H9 (cell line): ENCODE results near the gene RRP15. TPM values are rescaled to one million over a fixed set of nuclear protein-coding genes. Genes with fewer than 3 reads are reported as not detected.

ENCODE experiments used
- DNase-seq: peaks from one replicate; pipeline ENCODE4 v3.0.0-alpha.2; 2017
- H2AFZ ChIP-seq: one replicate; pipeline ENCODE4 v1.6.1; 2013; ENCODE audit warnings: mild to moderate bottlenecking, low read length, control low read depth, moderate library complexity
- H2AK5ac ChIP-seq: 2 replicates; pipeline ENCODE4 v1.6.1; 2013; ENCODE audit warnings: low read length, control low read depth, mixed read lengths; ENCODE audit not compliant: insufficient read length
- H2BK120ac ChIP-seq: one replicate; pipeline ENCODE4 v1.6.1; 2013; ENCODE audit warnings: low read depth, mild to moderate bottlenecking, low read length, control low read depth, inconsistent platforms; ENCODE audit not compliant: poor library complexity, severe bottlenecking
- H2BK12ac ChIP-seq: 2 replicates; pipeline ENCODE4 v1.6.1; 2013; ENCODE audit warnings: low read length, control low read depth, mixed read lengths, low read depth; ENCODE audit not compliant: insufficient read length
- H2BK15ac ChIP-seq: 2 replicates; pipeline ENCODE4 v1.6.1; 2013; ENCODE audit warnings: low read depth, low read length, control low read depth
- H2BK20ac ChIP-seq: one replicate; pipeline ENCODE4 v1.6.1; 2013; ENCODE audit warnings: low read depth, mild to moderate bottlenecking, low read length, control low read depth, inconsistent platforms; ENCODE audit not compliant: poor library complexity, severe bottlenecking
- H2BK5ac ChIP-seq: 2 replicates; pipeline ENCODE4 v1.6.1; 2013; ENCODE audit warnings: low read length, control low read depth, mixed read lengths; ENCODE audit not compliant: insufficient read length
- H3K14ac ChIP-seq: 2 replicates; pipeline ENCODE4 v1.6.1; 2013; ENCODE audit warnings: low read length, control low read depth; ENCODE audit not compliant: insufficient read depth
- H3K18ac ChIP-seq: 2 replicates; pipeline ENCODE4 v1.6.1; 2013; ENCODE audit warnings: low read depth, mild to moderate bottlenecking, mixed read lengths, low read length, control low read depth; ENCODE audit not compliant: insufficient read length
- H3K23ac ChIP-seq: 2 replicates; pipeline ENCODE4 v1.6.1; 2013; ENCODE audit warnings: low read length, control low read depth, mixed read lengths, low read depth; ENCODE audit not compliant: insufficient read length
- H3K23me2 ChIP-seq: 2 replicates; pipeline ENCODE4 v1.6.1; 2013; ENCODE audit warnings: low read depth, mild to moderate bottlenecking, mixed read lengths, low read length, control low read depth; ENCODE audit not compliant: insufficient read length, poor library complexity, severe bottlenecking
- H3K27ac ChIP-seq: 2 replicates; pipeline ENCODE4 v1.5.1; 2013; ENCODE audit warnings: low read length, control low read depth, mixed read lengths, low read depth; ENCODE audit not compliant: insufficient read length
- H3K27me3 ChIP-seq: 2 replicates; pipeline ENCODE4 v1.6.1; 2013; ENCODE audit warnings: low read length, control low read depth, inconsistent platforms; ENCODE audit not compliant: insufficient read depth
- H3K4ac ChIP-seq: 2 replicates; pipeline ENCODE4 v1.6.1; 2013; ENCODE audit warnings: low read depth, mild to moderate bottlenecking, control low read depth, inconsistent platforms, low read length, moderate library complexity
- H3K4me1 ChIP-seq: 2 replicates; pipeline ENCODE4 v1.6.1; 2013; ENCODE audit warnings: low read length, control low read depth, inconsistent platforms; ENCODE audit not compliant: insufficient read depth
- H3K4me2 ChIP-seq: 2 replicates; pipeline ENCODE4 v1.6.1; 2013; ENCODE audit warnings: low read length, control low read depth, mixed read lengths; ENCODE audit not compliant: insufficient read length, insufficient read depth
- H3K56ac ChIP-seq: 2 replicates; pipeline ENCODE4 v1.6.1; 2013; ENCODE audit warnings: low read depth, mild to moderate bottlenecking, mixed read lengths, low read length, control low read depth; ENCODE audit not compliant: insufficient read length
- H3K79me1 ChIP-seq: 2 replicates; pipeline ENCODE4 v1.6.1; 2013; ENCODE audit warnings: low read depth, mild to moderate bottlenecking, moderate library complexity, low read length, control low read depth, inconsistent platforms; ENCODE audit not compliant: insufficient read depth, poor library complexity, severe bottlenecking
- H3K79me2 ChIP-seq: 2 replicates; pipeline ENCODE4 v1.6.1; 2013; ENCODE audit warnings: low read length, control low read depth, inconsistent platforms; ENCODE audit not compliant: insufficient read depth
- H3K9ac ChIP-seq: 2 replicates; pipeline ENCODE4 v1.6.1; 2013; ENCODE audit warnings: low read length, control low read depth, mixed read lengths; ENCODE audit not compliant: insufficient read length; ENCODE audit errors: extremely low read depth
- H3K9me3 ChIP-seq: one replicate; pipeline ENCODE4 v1.6.1; 2013; ENCODE audit warnings: low read depth, low read length, inconsistent platforms; ENCODE audit not compliant: control insufficient read depth
- H3T11ph ChIP-seq: one replicate; pipeline ENCODE4 v1.6.1; 2013; ENCODE audit warnings: mild to moderate bottlenecking, low read length, control low read depth, inconsistent platforms
- H4K20me1 ChIP-seq: one replicate; pipeline ENCODE4 v1.6.1; 2013; ENCODE audit not compliant: control insufficient read depth, insufficient read length, insufficient read depth
- H4K5ac ChIP-seq: 2 replicates; pipeline ENCODE4 v1.6.1; 2013; ENCODE audit warnings: low read depth, mild to moderate bottlenecking, mixed read lengths, low read length, control low read depth; ENCODE audit not compliant: insufficient read length
- H4K8ac ChIP-seq: replicated peaks from 2 replicates; pipeline ENCODE4 v1.6.1; 2013; ENCODE audit warnings: low read length, control low read depth, mixed read lengths, low read depth; ENCODE audit not compliant: insufficient read length
- H4K91ac ChIP-seq: 2 replicates; pipeline ENCODE4 v1.6.1; 2013; ENCODE audit warnings: low read depth, mild to moderate bottlenecking, moderate library complexity, mixed read lengths, low read length, control low read depth; ENCODE audit not compliant: insufficient read length
- H3K27ac Mint-ChIP-seq, 3 experiments: 2 replicates in 2 of 3; 3 replicates in 1 of 3; pipeline ENCODE4 v1.8.0; 2020 to 2021; ENCODE audit warnings: mixed read lengths in 3 of 3, mild to moderate bottlenecking in 1 of 3, moderate library complexity in 1 of 3
- H3K27me3 Mint-ChIP-seq: 2 replicates; pipeline ENCODE4 v1.8.0; 2021; ENCODE audit warnings: low read depth, mild to moderate bottlenecking, moderate library complexity, mixed read lengths
- H3K36me3 Mint-ChIP-seq, 3 experiments: 2 replicates in 2 of 3; 3 replicates in 1 of 3; pipeline ENCODE4 v1.8.0; 2020 to 2021; ENCODE audit warnings: low read depth in 3 of 3, mixed read lengths in 3 of 3; ENCODE audit not compliant: insufficient read depth in 1 of 3
- H3K4me1 Mint-ChIP-seq, 2 experiments: 2 replicates each; pipeline ENCODE4 v1.8.0; 2020; ENCODE audit warnings: mixed read lengths in 2 of 2
- H3K4me3 Mint-ChIP-seq, 2 experiments: 2 replicates in 1 of 2; 3 replicates in 1 of 2; pipeline ENCODE4 v1.8.0; 2020 to 2021; ENCODE audit warnings: mild to moderate bottlenecking in 2 of 2, mixed read lengths in 2 of 2, moderate library complexity in 1 of 2
- H3K9me3 Mint-ChIP-seq, 2 experiments: 2 replicates in 1 of 2; 3 replicates in 1 of 2; pipeline ENCODE4 v1.8.0; 2020; ENCODE audit warnings: mild to moderate bottlenecking in 2 of 2, mixed read lengths in 2 of 2, moderate library complexity in 1 of 2
- CTCF ChIP-seq: fragments of 200-600 bp; sonication (generic); conservative IDR thresholded peaks from 3 replicates; pipeline ENCODE4 v1.8.0; 2021; ENCODE audit warnings: antibody characterized with exemption, mild to moderate bottlenecking
- WGBS: extraction: QIAGEN DNeasy Blood & Tissue Kit; methylation state at CpG from one replicate; pipeline ENCODE4 v1.1.7; 2013; ENCODE audit warnings: missing lambda C conversion rate, low lambda C conversion rate, mixed read lengths; ENCODE audit not compliant: insufficient read length; ENCODE audit errors: extremely low coverage; 5-methylcytosine and 5-hydroxymethylcytosine counted together
- total RNA-seq: library from RNA; stranded (reverse); gene quantifications from 2 replicates; pipeline ENCODE4 v1.2.1, GENCODE V29; 2021

The RRP15 gene
- total RNA-seq, 1 experiment from 2014 or later: 48.7 TPM

- no peak overlapping the region for H3T11ph ChIP-seq
- H4K5ac ChIP-seq: no peak overlapping the region
- H2AK5ac ChIP-seq: no peak overlapping the region
- no peak overlapping the region for H4K8ac ChIP-seq
- DNase-seq: no peak
- no peak overlapping the region for H3K56ac ChIP-seq
- H3K4me2 ChIP-seq: no peak overlapping the region
- no peak overlapping the region for H3K23ac ChIP-seq
- no peak overlapping the region for H3K4me3 Mint-ChIP-seq
- no peak overlapping the region for H2BK20ac ChIP-seq
- no peak overlapping the region for H3K4ac ChIP-seq
- H3K4me1 ChIP-seq: no peaks in the 10 kb centered on the region
- no peaks in the 10 kb centered on the region; the same call in 1 of the 2 replicates for H3K27me3 Mint-ChIP-seq
- no peak overlapping the region for H3K27ac Mint-ChIP-seq
- H2BK120ac ChIP-seq: no peak overlapping the region
- H3K9me3 Mint-ChIP-seq: no peaks in the 10 kb centered on the region
- H2BK5ac ChIP-seq: no peak overlapping the region
- no peak overlapping the region for H2BK12ac ChIP-seq
- TF ChIP-seq CTCF: no peak
- H3K9ac ChIP-seq: no peak overlapping the region
- no peaks in the 10 kb centered on the region for H4K20me1 ChIP-seq
- no CpG with 5 or more reads among the region's 3 CpGs for WGBS
- no peaks in the 10 kb centered on the region for H3K9me3 ChIP-seq
- no peaks in the 10 kb centered on the region for H3K79me2 ChIP-seq
- H3K79me1 ChIP-seq: no peaks in the 10 kb centered on the region
- no peaks in the 10 kb centered on the region; the same call in 1 of the 2 replicates for H3K27me3 ChIP-seq
- H2AFZ ChIP-seq: no peak overlapping the region
- H3K36me3 Mint-ChIP-seq: peaks cover 0 to 1% (median 0%) of the 10 kb centered on the region in 3 experiments; a peak in 1 of 7 replicates
- H3K14ac ChIP-seq: no peak overlapping the region
- no peak overlapping the region for H3K18ac ChIP-seq
- no peak overlapping the region for H4K91ac ChIP-seq
- no peak overlapping the region for H2BK15ac ChIP-seq
- H3K23me2 ChIP-seq: peaks cover 20% of the 10 kb centered on the region
- peaks cover 25 to 31% of the 10 kb centered on the region in 2 experiments for H3K4me1 Mint-ChIP-seq
- no peak overlapping the region for H3K27ac ChIP-seq
Measured at GRCh38 chr1:218348628-218349071, 63.6 kb downstream of the RRP15 start.
